GM18520 (cell line): Measurements from ENCODE around the gene CCDC60.
"Not testable (repeated sequence)": the region's sequence is repeated elsewhere in the genome, so short reads cannot be mapped to it uniquely, and the experiment has no call there.

Experiments used
- ATAC-seq: cut with Tn5 transposase; IDR thresholded peaks from one replicate; pipeline ENCODE4 v1.9.1; 2021; ENCODE audit not compliant: unreplicated experiment

The CCDC60 gene

DNA sequence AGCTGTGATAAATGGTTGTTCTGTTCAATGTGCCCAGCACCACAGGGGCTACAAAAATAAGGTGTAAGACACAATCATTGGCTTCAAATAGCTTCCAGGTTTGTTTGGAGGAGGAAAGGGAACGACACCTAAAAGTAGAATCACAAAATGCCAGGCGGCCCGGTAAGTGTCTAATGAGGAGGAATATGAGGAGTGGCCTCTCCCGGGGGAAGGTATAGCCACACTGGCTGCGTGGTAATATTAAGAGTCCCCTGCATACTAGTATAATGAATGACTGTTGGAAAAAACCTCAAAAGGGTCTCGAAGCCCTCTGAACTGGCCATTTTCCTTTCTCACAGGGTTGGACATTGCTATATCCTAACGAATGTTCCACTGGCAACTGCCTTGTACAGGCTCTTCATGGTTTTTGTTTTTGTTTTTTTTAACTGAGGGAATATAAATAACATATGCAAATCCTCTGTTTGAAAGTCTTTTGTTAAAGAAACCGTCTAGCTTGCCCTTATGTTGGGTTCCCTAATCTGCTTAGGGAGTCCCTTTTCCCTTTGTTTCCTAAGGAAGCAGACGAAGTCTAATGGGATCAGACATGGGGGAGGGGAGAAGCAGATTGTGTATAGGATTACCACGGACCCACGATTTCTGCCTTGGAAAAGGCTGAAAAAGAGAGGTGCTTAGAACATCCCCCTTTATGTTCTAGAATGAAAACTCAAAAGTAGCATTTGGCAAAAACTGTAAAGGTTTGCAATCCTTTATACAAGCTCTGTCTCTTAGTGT, 4.2 kb downstream of the CCDC60 start:
- ATAC-seq, result no peak

DNA sequence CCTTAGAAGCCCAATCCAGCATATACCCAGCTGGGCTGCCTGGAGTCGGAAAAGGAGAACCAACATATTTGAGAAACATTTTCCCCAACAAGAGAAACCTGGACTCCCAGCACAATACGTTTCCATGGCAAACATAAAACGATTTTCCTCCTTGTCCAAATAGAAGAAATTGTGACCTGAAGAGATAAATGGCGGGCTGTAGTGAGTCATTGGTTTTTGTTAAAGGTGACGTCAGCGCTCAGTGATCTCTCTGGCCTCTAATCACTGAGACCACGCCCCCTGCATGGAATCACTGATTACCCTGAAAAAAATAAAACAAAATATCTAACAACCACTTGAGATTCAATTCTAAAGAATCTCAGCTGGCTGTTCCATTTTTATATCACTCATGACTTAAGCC, 6.0 kb downstream of the CCDC60 start:
- no peak for ATAC-seq

DNA sequence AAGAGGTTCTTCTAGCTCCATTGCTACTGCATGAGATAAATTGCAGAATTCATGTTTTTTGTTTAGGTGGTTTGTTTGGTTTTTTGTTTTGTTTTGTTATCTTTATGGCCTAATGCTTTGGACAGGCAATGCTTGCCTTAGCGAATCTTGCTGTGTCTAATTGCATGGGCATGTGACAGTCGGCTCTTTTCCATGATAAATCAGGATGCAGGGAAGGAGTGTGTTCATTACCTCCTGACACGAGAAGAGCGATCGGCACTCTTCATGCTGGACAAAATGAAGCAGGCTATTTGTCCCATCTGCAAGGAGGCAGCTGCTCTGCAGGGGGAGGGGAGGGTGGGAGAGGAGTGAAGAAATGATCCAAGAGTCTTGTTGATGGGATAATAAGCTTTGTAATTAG, 6.5 kb downstream of the CCDC60 start:
- no peak for ATAC-seq

DNA sequence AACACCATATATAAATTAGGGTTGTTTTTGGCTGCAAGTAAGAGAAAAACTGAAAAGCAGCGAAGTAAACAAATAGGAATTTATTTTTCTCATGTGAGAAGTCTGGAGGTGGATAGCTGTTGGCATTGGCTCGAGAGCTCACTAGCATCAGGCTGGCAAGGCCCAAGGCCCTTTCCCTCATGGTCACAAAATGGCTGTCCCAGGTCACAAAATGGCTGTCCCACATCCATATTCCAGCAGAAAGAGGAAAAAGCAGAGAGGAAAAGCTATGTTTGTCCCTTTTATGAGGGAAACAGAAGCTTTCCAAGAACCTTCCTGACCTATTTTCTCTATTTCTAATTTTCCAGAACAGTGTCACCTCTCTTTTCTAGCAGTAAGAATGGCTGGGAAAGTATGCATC, 7.5 kb downstream of the CCDC60 start:
- ATAC-seq, result no peak

DNA sequence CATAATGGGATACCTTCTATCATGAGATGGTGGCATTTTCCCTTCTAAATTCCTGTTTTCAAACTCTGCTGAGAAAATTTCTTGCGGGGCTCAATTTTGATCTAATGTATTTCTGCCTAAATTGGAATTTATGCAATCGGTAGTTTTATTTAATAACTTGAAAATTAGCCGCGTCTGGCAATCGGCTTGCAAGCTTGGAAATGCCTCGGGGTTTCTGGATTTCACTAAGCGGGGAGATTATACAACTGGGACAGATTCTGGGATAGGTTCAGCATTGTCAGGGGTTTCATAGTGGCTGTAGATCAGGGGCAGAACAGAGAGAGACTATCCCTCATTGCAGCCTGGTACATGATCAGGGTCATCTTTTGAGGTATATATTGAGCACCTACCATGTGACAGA, 8.6 kb downstream of the CCDC60 start:
- no peak for ATAC-seq

DNA sequence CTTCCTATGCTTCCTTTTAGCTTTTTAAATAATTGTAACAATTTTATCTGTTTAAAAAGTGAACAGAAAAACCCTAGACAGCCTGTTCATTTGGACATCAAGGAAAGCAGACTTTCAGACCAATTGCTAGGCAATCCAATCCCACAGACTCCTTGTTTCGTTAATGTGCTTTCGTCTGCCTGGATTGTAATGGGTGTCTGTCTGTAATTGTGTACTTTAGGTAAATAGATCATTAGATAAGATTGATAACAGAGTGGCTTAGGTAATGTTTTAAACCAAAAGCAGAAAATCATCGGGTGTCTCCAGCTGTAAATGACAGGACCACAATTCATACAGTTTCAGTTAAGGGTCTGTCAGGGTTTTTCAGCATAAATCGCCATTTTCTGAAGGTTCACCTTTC, 19.6 kb downstream of the CCDC60 start:
- ATAC-seq, result no peak

DNA sequence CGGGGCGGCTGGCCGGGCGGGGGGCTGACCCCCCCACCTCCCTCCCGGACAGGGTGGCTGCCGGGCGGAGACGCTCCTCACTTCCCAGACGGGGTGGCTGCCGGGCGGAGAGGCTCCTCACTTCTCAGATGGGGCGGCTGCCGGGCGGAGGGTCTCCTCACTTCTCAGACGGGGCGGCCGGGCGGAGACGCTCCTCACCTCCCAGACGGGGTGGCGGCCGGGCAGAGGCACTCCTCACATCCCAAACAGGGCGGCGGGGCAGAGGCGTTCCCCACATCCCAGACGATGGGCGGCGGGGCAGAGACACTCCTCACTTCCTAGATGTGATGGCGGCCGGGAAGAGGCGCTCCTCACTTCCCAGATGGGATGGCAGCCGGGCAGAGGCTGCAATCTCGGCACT, 25.8 kb downstream of the CCDC60 start:
- not testable (repeated sequence) for ATAC-seq

DNA sequence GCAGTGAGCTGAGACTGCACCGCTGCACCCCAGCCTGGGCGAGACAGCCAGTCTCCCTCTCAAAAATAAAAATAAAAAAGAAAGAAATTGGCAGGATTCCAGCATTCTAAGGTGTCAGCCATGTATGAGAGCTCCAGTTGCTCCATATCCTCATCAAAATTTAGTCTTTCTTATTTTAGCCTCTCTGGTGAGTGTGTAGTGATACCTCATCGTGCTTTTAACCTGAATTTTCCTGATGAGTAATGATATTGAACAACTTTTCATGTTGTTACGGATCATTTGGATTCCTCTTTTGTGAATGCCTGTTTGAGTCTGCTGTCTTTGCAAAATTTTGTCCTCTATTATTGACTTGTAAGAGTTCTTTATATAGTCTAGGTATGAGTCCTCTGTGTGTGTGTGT, 28.5 kb downstream of the CCDC60 start:
- ATAC-seq, result no peak

DNA sequence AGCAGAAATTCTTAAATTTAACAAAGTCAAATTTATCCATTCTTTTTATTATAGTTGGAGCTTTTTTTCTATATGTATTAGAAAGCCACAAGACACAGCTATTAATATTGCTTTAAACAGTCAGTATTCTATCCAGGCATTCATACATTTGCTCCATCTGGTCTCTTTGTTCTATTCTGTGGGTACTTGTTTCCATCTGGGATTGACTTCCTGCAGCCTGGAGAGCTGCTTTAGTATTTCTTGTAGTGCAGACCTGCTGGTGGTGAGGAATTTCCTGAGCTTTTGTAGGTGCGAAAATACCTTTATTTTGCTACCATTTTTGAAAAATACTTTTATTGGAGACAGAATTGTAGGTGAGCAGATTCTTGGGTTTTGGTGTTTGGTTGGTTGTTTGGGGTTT, 29.0 kb downstream of the CCDC60 start:
- no peak for ATAC-seq

DNA sequence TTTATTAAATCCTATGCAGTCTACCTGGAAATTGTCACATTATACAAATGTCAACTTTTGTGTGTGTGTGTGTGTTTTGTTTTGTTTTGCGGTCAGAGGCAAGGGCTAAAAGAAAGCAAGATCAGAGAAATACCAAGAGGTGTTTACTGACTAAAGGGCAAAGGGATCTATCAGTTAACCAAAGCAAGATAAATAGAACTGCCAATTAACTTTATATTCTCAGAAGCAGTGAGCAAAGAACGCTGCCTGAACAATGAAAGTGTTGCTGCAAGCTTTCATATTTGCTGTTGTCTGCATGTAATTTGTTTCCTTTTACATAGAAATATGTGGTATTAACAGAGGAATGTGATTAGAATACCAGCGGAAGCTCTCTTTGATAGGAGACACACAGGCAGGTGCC, 30.9 kb downstream of the CCDC60 start:
- no peak for ATAC-seq

DNA sequence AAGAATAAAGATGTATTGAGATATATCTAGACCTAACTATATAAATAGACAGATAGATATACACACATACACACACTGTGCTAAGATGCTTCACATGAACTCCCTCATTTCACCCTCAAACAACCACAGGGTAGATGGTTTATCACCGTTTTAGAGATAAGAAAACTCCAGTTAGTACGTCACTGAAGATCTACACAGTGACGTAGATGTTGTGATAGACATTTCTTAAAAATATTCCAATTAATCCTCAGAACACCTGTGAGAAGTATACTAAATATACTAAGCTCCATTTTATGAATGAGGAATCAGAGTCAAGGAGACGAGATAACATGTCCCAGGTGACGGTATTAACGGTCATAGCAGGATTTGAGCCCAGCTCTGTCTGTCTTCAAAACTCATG, 31.5 kb downstream of the CCDC60 start:
- ATAC-seq, result no peak

DNA sequence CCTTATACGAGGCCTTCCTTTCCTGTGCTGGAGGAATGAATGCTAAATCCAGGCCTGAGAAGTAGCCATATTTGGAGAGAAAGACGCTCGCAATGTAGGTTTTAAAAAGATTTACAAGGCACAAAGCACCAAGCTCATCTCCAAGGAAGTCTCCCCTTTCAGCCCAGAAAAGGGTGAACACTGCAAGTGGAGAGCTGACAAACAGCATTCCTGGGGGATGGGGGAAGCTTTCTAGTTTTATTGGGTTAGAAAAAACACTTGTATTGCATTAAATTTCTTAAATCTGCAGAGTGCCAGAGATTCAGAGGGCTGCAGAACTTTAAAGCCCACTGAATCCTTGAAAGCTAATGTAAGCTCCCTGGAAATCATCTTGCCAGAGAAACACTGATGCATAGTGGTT, 34.6 kb downstream of the CCDC60 start:
- no peak for ATAC-seq

DNA sequence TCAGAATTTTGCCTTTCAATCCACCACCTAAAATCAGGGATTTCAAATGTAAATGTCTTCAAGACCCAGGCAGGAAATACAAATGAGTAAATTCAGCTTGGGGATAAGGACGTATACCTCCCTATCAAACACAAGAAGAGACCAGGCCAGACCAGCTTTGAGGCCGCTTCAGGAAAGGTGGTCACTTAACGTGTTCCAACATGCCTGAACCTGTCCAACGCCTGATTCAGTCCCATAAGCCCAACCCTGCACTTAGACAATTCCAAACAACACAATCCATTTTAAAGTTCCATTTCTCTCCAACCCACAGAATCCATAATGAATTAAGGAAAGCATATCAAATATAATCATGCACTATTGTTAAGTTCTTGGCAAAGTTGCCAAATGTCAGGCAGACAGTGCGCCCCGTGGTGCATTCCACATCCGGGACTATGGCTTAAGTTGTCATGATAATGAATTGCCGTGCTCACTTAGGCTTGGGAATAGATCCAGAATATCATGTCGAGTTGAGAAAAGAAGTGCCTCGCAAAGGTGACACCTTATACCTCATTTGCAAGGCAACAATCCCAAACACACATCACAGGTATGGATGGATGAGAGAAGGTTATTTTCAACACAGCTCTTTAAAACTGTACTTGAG, 35.5 kb downstream of the CCDC60 start:
- ATAC-seq, result no peak

DNA sequence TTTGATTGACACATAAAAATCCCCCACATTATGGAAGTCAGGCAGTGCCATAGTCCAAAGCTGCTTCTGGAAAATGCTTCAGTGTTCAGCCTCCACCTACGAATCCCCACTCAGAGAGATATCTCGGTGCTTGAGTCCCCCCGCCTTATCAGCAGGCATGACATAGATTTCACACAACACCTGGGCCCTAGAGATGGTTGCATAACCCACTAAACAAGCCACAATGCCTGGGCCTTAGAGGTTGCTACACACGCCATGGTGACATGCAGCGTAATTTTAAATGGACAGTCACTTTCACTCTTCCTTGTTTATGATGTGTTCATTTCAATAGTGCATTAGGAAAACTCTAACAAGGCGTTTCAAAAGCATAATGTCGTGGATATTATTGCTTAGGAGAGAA, 38.0 kb downstream of the CCDC60 start:
- ATAC-seq, result no peak

DNA sequence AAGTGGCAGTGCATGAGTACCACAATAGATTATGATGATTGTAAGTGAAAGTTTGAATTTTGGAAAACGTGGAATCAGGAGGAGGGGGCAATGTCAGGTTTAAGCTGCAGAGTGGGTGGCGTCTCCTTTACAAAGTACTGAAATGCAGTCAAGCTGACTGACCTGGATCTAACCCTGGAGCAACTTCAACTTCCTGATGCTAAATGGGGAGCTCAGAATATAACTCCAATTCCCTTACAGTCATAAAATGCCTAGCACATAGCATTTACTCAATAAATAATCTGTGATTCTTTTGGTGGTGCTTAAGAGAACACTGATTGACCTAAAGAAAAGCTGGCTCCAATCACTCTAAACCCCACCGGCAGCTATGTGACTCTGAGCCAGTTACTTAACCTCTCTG, 38.5 kb downstream of the CCDC60 start:
- ATAC-seq, result no peak

DNA sequence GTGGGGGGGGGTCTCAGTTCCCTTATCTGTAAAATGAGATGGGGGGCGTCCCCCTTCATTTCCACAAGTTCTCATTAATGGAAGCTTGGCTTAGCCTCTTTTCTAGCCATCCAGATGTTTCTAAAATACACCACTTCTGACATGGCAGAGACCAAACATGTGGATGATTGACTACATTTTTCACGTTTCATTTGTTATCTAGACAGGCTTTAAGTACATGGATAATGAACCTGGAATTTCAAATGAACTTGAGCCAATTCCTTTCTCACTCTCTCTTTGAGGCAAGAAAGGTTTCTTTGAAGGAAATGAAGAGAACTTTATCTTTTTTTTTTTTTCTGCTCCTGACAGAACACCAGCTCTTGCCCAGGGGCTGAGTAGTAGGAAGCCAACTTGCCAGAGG, 39.1 kb downstream of the CCDC60 start:
- no peak for ATAC-seq

DNA sequence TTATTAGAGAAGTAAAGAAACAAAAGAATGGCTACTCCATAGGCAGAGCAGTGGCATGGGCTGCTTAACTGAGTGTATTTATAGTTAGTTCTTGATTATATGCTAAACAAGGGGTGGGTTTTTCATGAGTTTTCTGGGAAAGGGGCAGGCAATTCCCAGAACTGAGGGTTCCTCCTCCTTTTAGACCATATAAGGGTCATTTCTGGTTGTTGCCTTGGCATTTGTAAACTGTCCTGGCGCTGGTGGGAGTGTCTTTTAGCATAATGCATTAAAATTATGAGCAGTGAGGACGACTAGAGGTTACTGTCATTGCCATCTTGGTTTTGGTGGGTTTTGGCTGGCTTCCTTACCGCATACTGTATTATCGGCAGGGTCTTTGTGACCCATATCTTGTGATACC, 40.1 kb downstream of the CCDC60 start:
- no peak for ATAC-seq

DNA sequence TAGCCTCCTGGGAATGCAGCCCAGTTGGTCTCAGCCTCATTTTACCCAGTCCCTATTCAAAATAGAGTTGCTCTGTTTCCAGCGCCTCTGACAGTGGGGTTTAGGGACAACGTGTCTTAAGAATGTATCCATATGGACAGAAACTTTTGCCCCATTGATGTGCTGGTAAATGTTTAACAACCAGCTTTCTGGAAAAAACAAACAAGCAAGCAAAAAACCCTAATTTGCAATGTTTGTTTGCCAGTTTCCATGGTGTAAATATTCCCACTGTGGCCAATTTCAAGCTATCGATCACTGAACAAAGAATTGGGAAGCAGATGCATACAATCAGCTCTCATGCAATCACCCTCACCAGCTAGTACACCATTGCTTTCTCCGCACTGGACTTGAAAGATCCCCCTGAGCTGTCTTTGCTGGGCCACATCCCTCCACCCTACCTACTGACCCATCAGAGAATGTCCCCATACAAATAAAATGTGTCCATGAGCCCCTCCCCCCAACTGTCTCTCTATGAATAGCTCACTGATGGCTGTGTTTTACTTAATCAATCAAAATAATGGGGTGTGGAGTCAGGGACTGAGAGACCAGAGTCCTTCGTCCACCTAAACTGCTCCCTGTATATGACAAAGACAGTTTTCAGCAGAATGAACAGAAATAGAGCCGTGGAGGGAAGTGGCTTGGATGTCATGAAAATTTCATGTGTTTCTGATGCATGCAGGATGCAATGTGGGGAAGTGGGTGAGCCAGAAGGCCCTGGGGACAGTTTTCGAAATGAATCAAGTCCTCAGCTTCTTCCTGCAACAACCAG, 40.8 kb downstream of the CCDC60 start:
- no peak for ATAC-seq

DNA sequence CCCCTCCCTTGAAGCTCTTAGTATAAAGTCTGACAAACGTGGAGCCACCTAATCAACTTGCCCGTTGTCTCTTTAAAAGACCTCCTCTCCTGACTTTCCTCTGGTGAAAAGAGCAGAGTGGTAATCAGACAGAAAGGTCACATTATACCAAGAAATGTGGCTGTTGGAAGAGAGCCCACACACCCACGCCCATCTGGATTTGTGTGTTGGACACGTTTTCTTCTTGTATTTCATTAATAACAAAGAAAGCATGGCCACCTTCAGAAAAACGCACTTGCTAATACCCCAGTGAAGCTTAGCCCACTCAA, 41.3 kb downstream of the CCDC60 start:
- no peak for ATAC-seq

DNA sequence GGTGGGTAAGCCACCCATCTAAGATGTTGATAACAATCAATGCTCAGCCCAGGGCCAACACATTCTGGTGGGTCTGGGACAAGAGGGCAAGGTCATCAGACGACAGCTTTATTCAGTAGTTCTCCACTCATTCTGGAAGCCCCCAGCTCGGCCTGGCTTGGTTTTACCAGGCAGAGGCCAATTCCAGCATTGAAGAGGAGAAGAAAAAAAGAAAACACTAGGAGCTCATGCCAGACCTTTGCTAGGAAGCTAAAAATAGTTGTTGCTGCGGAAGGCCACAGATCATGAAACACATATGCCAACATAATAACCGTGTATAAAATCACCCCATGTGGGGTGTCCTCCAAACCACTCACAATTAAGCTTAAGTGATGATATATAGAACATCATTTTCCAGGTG, 44.4 kb downstream of the CCDC60 start:
- no peak for ATAC-seq

DNA sequence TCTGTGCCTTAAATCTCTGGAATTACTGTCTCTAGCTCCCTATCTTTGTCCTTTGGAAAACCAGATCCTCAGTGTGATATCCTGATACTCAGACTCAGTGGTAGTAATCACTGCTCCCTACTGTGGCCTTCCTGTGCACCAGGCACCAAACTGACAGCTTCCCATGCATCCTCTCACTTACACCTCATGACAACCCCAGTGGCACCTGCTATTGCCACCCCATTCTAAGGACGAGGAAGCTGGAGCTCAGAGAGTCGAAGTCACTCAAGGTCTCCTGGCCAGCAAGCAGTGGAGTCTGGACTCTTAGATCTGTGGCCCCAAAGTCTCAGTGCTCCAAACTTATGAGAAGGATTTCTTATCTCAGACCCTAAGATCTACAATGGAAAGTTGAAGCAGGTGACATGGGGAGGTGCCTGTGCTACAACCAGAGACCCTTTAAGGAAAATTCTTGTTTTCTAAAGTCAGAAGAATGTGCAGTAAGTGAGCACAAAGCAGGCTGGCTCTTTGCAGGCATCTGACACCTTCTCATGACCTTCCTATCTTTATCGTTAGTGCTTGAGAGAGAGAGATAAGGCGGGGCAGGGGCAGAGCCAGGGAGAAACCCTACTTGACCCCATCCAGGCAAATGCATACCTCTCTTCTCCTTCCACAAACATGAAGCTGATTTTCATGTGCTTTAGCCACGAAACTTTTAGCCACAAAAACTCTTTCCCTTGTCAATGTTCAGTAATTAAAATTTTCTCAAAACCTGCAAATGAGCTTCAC, 47.1 kb downstream of the CCDC60 start:
- ATAC-seq, result no peak

DNA sequence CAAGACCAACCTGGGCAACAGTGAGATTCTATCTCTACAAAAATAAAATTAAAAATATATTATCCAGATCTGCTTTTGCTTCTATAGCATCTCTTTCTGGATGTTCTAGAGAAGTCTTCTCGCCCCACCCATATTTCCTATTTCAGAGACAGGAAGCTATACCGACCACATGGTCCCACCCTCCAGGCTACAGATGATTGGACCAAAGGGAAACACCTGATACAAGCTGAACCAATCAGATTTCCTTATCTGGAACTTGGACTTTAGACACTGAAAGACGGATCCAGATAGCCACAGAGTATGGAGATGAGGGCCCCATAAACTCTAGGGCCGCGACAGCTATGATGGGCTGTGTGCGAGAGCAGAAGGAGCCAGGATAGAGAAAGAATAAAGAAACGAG, 48.7 kb downstream of the CCDC60 start:
- ATAC-seq, result no peak
